ENCODE measurements around the gene ZNF124.
"Not testable (repeated sequence)": the region's sequence is repeated elsewhere in the genome, so short reads cannot be mapped to it uniquely, and the experiment has no call there.

Gene ZNF124

GRCh38 chr1:247171875-247172563 lies at the start of gene ZNF124:
TSS of gene ZNF124 (minus strand) at chr1:247172020. CDS start at chr1:247171877, 143 bp downstream.
- DNase-seq (ENCODE audit: low read depth), result not testable (repeated sequence)

GRCh38 chr1:247220280-247220679 lies 48.5 kb upstream of the ZNF124 start:
- DNase-seq (ENCODE audit: low read depth), result not testable (repeated sequence)

GRCh38 chr1:247218121-247218651 lies 46.4 kb upstream of the ZNF124 start:
- DNase-seq (ENCODE audit: low read depth), result no peak

GRCh38 chr1:247216261-247216660 lies 44.4 kb upstream of the ZNF124 start:
- DNase-seq (ENCODE audit: low read depth), result no peak

GRCh38 chr1:247212627-247213617 lies 41.1 kb upstream of the ZNF124 start:
- DNase-seq (ENCODE audit: low read depth), result no peak

- no peak for DNase-seq (ENCODE audit: low read depth)
These were observed 40.2 kb upstream of the ZNF124 start for GRCh38 chr1:247212012-247212411.

- DNase-seq (ENCODE audit: low read depth), result no peak
These were observed 39.5 kb upstream of the ZNF124 start for GRCh38 chr1:247211339-247211738.

GRCh38 chr1:247210376-247211117 lies 38.7 kb upstream of the ZNF124 start:
- peak; percentile 75 for DNase-seq (ENCODE audit: low read depth)

- no peak for DNase-seq (ENCODE audit: low read depth)
These were observed 38.2 kb upstream of the ZNF124 start for GRCh38 chr1:247210062-247210375.

- no peak for DNase-seq (ENCODE audit: low read depth)
These were observed 37.6 kb upstream of the ZNF124 start for GRCh38 chr1:247209396-247209795.

GRCh38 chr1:247204177-247204647 lies 32.4 kb upstream of the ZNF124 start:
- DNase-seq (ENCODE audit: low read depth), result no peak

- DNase-seq (ENCODE audit: low read depth), result no peak
These were observed 27.0 kb upstream of the ZNF124 start for GRCh38 chr1:247198781-247199180.

GRCh38 chr1:247193958-247194357 lies 22.1 kb upstream of the ZNF124 start:
- no peak for DNase-seq (ENCODE audit: low read depth)

GRCh38 chr1:247189981-247190798 lies 18.4 kb upstream of the ZNF124 start:
- no peak for DNase-seq (ENCODE audit: low read depth)

GRCh38 chr1:247185667-247186066 lies 13.8 kb upstream of the ZNF124 start:
- DNase-seq (ENCODE audit: low read depth), result no peak

- DNase-seq (ENCODE audit: low read depth), result no peak
These were observed 12.4 kb upstream of the ZNF124 start for GRCh38 chr1:247184254-247184653.

GRCh38 chr1:247182994-247183393 lies 11.2 kb upstream of the ZNF124 start:
- DNase-seq (ENCODE audit: low read depth), result no peak

GRCh38 chr1:247180581-247180980 lies 8.8 kb upstream of the ZNF124 start:
- no peak for DNase-seq (ENCODE audit: low read depth)

GRCh38 chr1:247177755-247178154 lies 5.9 kb upstream of the ZNF124 start:
- DNase-seq (ENCODE audit: low read depth), result no peak

- DNase-seq (ENCODE audit: low read depth), result no peak
These were observed 3.6 kb upstream of the ZNF124 start for GRCh38 chr1:247175458-247175857.

GRCh38 chr1:247173431-247173830 lies 1.6 kb upstream of the ZNF124 start:
- no peak for DNase-seq (ENCODE audit: low read depth)
